Measurements from ENCODE around the gene TGFB2.

DNA sequence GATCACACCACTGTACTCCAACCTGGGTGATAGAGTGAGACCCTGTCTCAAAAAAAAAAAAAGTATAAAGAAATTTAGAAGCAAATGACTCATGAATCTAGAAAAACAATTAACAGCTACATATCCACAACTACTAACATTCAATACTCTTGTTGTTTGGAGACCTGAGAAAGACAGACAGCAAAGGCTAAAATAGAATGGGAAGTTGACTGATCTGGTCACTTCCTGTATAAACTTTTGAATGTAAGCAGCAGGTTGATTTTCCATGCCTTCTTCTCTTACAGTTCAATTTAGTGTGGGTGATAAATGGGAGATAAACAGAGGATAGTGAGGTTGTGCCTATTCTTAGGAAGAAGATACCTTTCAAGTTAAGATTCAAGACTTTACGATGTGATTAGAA lies 85.2 kb downstream of the TGFB2 start:
- no peak for TF ChIP-seq EZH2 (IDR thresholded peaks at IDR 0.05; ENCODE audit: borderline replicate concordance, low read depth, low read length, poor library complexity, severe bottlenecking)
- TF ChIP-seq, protein P1, sequence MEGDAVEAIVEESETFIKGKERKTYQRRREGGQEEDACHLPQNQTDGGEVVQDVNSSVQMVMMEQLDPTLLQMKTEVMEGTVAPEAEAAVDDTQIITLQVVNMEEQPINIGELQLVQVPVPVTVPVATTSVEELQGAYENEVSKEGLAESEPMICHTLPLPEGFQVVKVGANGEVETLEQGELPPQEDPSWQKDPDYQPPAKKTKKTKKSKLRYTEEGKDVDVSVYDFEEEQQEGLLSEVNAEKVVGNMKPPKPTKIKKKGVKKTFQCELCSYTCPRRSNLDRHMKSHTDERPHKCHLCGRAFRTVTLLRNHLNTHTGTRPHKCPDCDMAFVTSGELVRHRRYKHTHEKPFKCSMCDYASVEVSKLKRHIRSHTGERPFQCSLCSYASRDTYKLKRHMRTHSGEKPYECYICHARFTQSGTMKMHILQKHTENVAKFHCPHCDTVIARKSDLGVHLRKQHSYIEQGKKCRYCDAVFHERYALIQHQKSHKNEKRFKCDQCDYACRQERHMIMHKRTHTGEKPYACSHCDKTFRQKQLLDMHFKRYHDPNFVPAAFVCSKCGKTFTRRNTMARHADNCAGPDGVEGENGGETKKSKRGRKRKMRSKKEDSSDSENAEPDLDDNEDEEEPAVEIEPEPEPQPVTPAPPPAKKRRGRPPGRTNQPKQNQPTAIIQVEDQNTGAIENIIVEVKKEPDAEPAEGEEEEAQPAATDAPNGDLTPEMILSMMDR (conservative IDR thresholded peaks at IDR 0.05; ENCODE audit: low read depth, low read length), result no peak

Measured in A673 (cell line).